Stomach smooth muscle (tissue), 2 donors: ENCODE measurements around the gene MAML2.

Experiments used
- H3K27ac ChIP-seq: one replicate; pipeline ENCODE4 v1.7.0; 2013; ENCODE audit warnings: mild to moderate bottlenecking, low read length, inconsistent platforms
- H3K27me3 ChIP-seq, 2 donors: one replicate each; pipeline ENCODE4 v1.7.0; 2013; ENCODE audit warnings: low read length in 2 of 2; ENCODE audit not compliant: insufficient read depth in 2 of 2, control insufficient read depth in 1 of 2
- H3K36me3 ChIP-seq, 2 donors: one replicate each; pipeline ENCODE4 v1.7.0; 2013; ENCODE audit warnings: low read length in 2 of 2; ENCODE audit not compliant: control insufficient read depth in 2 of 2, insufficient read depth in 2 of 2
- H3K4me1 ChIP-seq: one replicate; pipeline ENCODE4 v1.7.0; 2013; ENCODE audit warnings: low read length; ENCODE audit not compliant: control insufficient read depth, insufficient read depth
- H3K4me3 ChIP-seq, 2 donors: one replicate each; pipeline ENCODE4 v1.7.0; 2013; ENCODE audit warnings: low read length in 2 of 2
- H3K9ac ChIP-seq, 2 donors: one replicate each; pipeline ENCODE4 v1.7.0; 2013; ENCODE audit warnings: low read length in 2 of 2, mild to moderate bottlenecking in 1 of 2
- H3K9me3 ChIP-seq, 2 donors: one replicate each; pipeline ENCODE4 v1.7.0; 2013; ENCODE audit warnings: low read length in 2 of 2; ENCODE audit not compliant: control insufficient read depth in 2 of 2
- donor health status: healthy.
- donor health status: Pancreatic carcinoma.

Gene MAML2

DNA sequence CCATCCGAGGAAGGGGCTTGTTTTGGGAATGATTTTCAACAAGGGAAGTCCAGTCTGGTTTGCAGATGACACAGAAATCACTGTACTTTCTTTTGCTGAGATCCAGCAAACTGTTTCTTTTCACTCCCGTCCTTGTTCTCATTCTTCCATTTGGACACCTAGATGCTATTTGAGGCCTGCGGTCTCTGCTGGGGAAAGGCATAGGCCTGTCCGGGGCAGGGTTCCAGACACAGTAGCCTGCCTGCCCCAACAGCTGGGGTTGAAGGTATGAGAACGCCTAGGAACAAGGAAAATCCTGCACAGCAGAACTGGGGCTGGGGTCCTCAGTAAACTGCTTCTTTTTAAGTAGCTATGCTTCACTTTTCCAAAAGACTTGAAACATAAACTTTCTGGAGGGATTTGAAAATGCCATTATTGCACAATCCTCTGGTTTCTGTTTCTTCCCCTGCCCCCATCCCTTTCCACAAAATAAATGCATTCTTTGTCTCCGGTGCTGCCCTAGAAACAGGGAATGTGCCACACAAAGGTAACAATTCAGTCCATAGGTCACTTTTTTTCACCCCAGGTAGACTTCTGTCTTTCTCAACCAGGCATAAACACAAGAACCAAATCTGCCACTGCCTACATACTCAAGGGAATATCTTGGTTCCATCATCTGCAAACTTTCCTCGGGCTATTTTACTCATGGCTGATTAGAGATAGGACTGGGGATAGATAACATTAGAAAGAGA is 244.3 kb downstream of the MAML2 start:
- peaks cover 11% of the 10 kb centered on the region for H3K4me1 ChIP-seq

DNA sequence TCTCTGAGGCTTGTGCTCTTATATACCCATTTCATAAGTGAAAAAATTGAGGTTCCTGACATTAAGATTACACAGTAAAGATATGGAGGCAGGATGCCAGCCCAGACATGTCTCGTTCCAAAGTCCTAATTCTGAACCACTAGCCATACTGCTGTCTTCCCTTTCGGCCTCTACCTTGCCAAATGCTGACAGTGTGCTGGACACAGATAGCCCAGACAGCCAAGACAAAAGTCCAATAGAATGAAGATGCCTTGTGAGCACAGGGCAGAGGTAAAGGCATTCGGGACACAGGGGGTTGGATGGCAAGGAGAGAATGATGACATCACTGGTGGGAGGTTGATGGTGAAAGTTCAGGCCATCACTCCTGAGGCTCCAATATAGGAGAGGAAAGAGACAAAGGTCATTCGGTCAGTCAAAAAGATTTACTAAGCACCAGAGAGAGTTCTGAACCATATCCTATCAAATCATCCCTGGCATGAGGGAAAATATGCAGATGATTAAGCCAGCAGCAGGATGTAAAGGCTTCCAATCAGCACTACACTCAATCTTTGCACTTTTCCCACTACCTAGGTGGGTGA is 245.1 kb downstream of the MAML2 start:
- H3K9ac ChIP-seq = no peak overlapping the region
- peaks cover 11% of the 10 kb centered on the region for H3K4me1 ChIP-seq
- no peaks in the 10 kb centered on the region for H3K9me3 ChIP-seq
- no peak overlapping the region for H3K4me3 ChIP-seq
- H3K27me3 ChIP-seq = no peaks in the 10 kb centered on the region
- H3K27ac ChIP-seq = no peak overlapping the region
- H3K36me3 ChIP-seq = peaks cover 0 to 3% of the 10 kb centered on the region in 2 donors

More for the DNA sequence above, 244.3 kb downstream of the MAML2 start:
- no peak overlapping the region for H3K9ac ChIP-seq
- H3K27ac ChIP-seq = no peak overlapping the region
- no peak overlapping the region for H3K4me3 ChIP-seq
- no peaks in the 10 kb centered on the region for H3K27me3 ChIP-seq
- H3K36me3 ChIP-seq = no peaks in the 10 kb centered on the region
- no peaks in the 10 kb centered on the region for H3K9me3 ChIP-seq

GRCh38 chr11:96096360-96096759 is 246.6 kb downstream of the MAML2 start:
- Histone ChIP-seq H3K4me3 (no peak overlapping the region), H3K9ac (no peak overlapping the region), H3K27me3 (no peaks in the 10 kb centered on the region), H3K27ac (no peak overlapping the region), H3K9me3 (no peaks in the 10 kb centered on the region), H3K4me1 (peaks cover 11% of the 10 kb centered on the region), H3K36me3 (peaks cover 3 to 4% of the 10 kb centered on the region in 2 donors)

DNA sequence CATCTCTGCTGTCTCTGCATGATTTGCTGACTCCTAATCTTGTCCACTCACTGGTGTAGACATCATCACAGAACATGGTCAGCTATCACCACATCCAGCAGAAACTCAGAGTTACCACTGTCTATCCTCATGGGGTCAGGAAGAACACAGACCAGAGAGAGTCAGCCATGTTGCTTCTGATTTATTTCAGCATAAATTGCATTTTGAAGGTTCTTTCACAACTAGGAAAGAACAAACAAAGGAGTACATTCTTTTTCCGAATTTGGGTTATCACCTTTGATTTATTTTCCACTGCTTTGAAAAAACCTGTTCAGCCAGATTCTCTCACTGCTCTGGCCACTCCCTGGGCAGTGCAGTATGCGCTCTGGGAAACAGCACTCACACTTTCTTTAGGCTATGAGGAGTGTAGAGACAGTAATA is 247.1 kb downstream of the MAML2 start:
- no peak overlapping the region for H3K27ac ChIP-seq
- peaks cover 11% of the 10 kb centered on the region for H3K4me1 ChIP-seq
- no peak overlapping the region for H3K4me3 ChIP-seq

DNA sequence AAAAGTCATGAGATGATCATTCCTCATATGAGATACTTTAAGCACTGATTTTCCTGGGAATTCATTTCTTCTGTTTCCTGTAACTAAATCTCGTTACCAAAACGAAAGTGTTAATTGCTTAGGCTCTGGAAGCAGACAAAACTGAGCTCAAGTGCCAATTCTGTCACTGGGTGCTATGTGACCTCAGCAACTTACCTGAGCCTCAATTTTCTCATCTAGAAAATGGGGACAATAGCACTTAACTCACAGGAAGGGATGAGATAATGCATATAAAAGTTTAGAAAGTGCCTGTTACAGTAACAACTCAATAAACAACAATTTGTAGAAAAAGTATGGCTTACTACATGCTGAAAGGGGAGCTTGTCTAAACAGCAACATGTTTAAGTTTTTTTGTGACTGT is 248.8 kb downstream of the MAML2 start:
- Histone ChIP-seq H3K9me3 (no peaks in the 10 kb centered on the region), H3K9ac (no peak overlapping the region), H3K27me3 (no peaks in the 10 kb centered on the region), H3K36me3 (peaks cover 3 to 4% of the 10 kb centered on the region in 2 donors), H3K27ac (no peak overlapping the region), H3K4me3 (no peak overlapping the region), H3K4me1 (peaks cover 11% of the 10 kb centered on the region)

More for the DNA sequence above, 247.1 kb downstream of the MAML2 start:
- no peak overlapping the region for H3K9ac ChIP-seq
- no peaks in the 10 kb centered on the region for H3K9me3 ChIP-seq
- H3K27me3 ChIP-seq = no peaks in the 10 kb centered on the region
- H3K36me3 ChIP-seq = peaks cover 3 to 4% of the 10 kb centered on the region in 2 donors

GRCh38 chr11:96092511-96092910 is 250.5 kb downstream of the MAML2 start:
- Histone ChIP-seq H3K27me3 (no peaks in the 10 kb centered on the region), H3K9me3 (no peaks in the 10 kb centered on the region), H3K9ac (no peak overlapping the region), H3K27ac (no peak overlapping the region), H3K4me1 (no peaks in the 10 kb centered on the region), H3K36me3 (peaks cover 3 to 4% of the 10 kb centered on the region in 2 donors), H3K4me3 (no peak overlapping the region)

DNA sequence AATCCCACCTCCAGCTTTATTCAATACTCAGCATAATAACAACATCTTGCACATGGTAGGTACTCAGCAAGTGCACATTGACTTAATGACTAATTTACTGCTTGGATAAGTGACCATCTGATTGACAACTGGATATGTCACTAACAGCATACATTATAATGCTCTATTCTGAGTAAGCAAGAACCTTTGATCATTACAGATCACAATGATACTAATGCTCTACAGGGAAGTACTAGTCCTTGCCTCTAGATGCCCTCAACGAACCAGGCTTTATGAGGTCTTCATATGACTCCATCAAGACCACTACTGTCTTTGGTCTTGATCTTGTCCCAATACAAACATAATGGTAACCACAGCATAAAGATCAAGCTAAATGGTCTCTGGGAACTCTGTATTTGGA is 251.5 kb downstream of the MAML2 start:
- no peaks in the 10 kb centered on the region for H3K9me3 ChIP-seq
- no peaks in the 10 kb centered on the region for H3K27me3 ChIP-seq
- no peak overlapping the region for H3K4me3 ChIP-seq
- no peak overlapping the region for H3K27ac ChIP-seq
- no peaks in the 10 kb centered on the region for H3K4me1 ChIP-seq
- peaks cover 3 to 4% of the 10 kb centered on the region in 2 donors for H3K36me3 ChIP-seq
- no peak overlapping the region for H3K9ac ChIP-seq

- no peak overlapping the region for H3K4me3 ChIP-seq
- no peaks in the 10 kb centered on the region for H3K27me3 ChIP-seq
- no peak overlapping the region for H3K9ac ChIP-seq
- H3K36me3 ChIP-seq = peaks cover 3 to 4% of the 10 kb centered on the region in 2 donors
- H3K4me1 ChIP-seq = no peaks in the 10 kb centered on the region
- H3K27ac ChIP-seq = no peak overlapping the region
- no peaks in the 10 kb centered on the region for H3K9me3 ChIP-seq
Observed at GRCh38 chr11:96090711-96091110, 252.3 kb downstream of the MAML2 start.

DNA sequence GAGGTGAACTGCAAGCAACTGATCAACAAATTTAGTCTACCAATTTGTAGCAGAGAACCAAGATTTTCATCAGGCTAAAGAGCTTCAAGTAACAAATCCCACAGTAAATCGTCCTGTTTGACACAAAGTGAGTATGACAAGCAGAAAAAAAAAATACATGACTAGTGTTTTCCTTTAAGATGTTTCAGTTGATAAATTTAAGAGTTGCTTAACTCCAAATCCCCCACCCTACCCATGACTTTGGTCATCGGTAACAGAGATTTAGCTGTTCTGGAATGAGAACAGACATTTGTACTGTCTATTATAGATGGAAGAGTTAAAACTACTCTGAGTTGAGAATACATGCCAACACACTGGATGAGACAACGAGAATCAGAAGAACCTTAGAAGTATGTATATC is 254.1 kb downstream of the MAML2 start:
- Histone ChIP-seq H3K27ac (no peak overlapping the region), H3K36me3 (peaks cover 3 to 4% of the 10 kb centered on the region in 2 donors), H3K9ac (no peak overlapping the region), H3K27me3 (no peaks in the 10 kb centered on the region), H3K9me3 (no peaks in the 10 kb centered on the region), H3K4me3 (no peak overlapping the region), H3K4me1 (no peaks in the 10 kb centered on the region)

- H3K9ac ChIP-seq = no peak overlapping the region
- H3K27ac ChIP-seq = no peak overlapping the region
- H3K9me3 ChIP-seq = no peaks in the 10 kb centered on the region
- H3K4me3 ChIP-seq = no peak overlapping the region
- no peaks in the 10 kb centered on the region for H3K36me3 ChIP-seq
- H3K4me1 ChIP-seq = no peaks in the 10 kb centered on the region
- no peaks in the 10 kb centered on the region for H3K27me3 ChIP-seq
Observed at GRCh38 chr11:96086111-96086510, 256.9 kb downstream of the MAML2 start.

DNA sequence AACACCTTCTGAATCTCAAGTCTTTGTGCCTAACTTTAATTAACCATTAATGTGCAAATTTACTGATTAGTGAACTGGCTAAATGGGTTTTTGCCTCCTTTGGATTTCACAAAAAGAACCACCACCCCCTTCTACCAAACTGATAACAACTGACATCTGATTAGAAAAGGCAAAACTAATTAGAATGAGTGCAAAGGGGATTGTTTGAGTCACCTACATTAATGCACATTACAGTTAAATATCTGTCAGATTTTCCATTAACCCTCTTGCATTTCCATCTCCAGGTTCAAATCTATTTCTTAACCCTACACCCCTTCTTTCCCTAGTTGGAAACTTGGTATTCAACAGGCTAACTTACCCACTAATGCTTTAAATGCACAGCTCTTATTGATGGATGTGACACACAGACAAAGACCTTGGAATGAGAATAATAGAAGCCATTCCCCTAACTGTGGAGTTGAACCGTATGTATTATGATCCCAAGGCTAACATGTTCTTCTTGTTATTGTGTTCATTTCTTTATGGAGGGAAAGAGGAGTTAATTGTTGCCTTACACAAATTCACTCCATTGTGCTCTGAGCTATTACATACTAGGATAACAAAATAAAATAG is 257.6 kb downstream of the MAML2 start:
- Histone ChIP-seq H3K9ac (no peak overlapping the region), H3K4me3 (no peak overlapping the region), H3K9me3 (no peaks in the 10 kb centered on the region), H3K4me1 (no peaks in the 10 kb centered on the region), H3K36me3 (no peaks in the 10 kb centered on the region), H3K27me3 (no peaks in the 10 kb centered on the region), H3K27ac (no peak overlapping the region)
